ENCODE measurements around the gene KMT2D. TPM values are rescaled to one million over a fixed set of nuclear protein-coding genes. Genes with fewer than 3 reads are reported as not detected.
A peak's percentile ranks its signal among the peaks of the same experiment; 100 is the strongest.
"Not testable (repeated sequence)": the region's sequence is repeated elsewhere in the genome, so short reads cannot be mapped to it uniquely, and the experiment has no call there.

Gene KMT2D
- total RNA-seq, 1 donor: 47.8 TPM

GRCh38 chr12:49064767-49065152 lies 4.2 kb upstream of the KMT2D start:
- H3K4me3 ChIP-seq (ENCODE audit: low read length): no peak overlapping the region

GRCh38 chr12:49061916-49062315 lies 1.3 kb upstream of the KMT2D start:
- H3K27me3 ChIP-seq (ENCODE audit: insufficient read depth, low read length); H3K4me3 ChIP-seq (ENCODE audit: low read length); H3K9me3 ChIP-seq (ENCODE audit: low read depth, low read length): not testable (repeated sequence)
- peaks cover 35% of the 10 kb centered on the region for H3K4me1 ChIP-seq (ENCODE audit: insufficient read depth, low read length)

More at GRCh38 chr12:49064767-49065152, 4.2 kb upstream of the KMT2D start:
- Histone ChIP-seq H3K4me1 (ENCODE audit: insufficient read depth, low read length) (peaks cover 17% of the 10 kb centered on the region), H3K27me3 (ENCODE audit: insufficient read depth, low read length) (no peaks in the 10 kb centered on the region), H3K9me3 (ENCODE audit: low read depth, low read length) (no peaks in the 10 kb centered on the region)

DNA sequence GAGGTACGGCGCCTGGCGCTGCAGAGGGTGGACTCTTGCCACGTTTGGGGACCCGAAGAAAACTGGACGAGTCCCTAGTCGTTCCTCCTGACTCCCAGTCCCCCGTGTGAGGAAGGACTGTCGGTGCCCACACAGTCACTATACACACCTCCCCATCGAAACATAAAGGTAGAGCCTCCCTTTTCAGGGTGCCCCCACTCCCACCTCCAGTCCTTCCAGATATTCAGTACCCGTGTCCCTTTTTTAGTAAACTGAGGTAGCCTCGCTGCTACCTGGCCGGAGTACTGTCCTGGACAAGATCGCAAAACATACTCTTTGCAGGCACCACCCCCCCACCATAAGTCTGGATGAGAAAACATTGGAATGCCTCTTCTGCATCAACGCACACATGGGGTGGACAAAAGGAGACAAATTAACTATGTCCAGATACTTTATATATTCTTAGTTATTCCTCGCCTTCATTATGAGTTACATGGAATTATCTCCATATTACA lies 610 bp upstream of the KMT2D start:
- Histone ChIP-seq H3K4me3 (ENCODE audit: low read length) (peak overlapping the region; percentile 91), H3K9me3 (ENCODE audit: low read depth, low read length) (no peaks in the 10 kb centered on the region), H3K27me3 (ENCODE audit: insufficient read depth, low read length) (no peaks in the 10 kb centered on the region), H3K4me1 (ENCODE audit: insufficient read depth, low read length) (peaks cover 42% of the 10 kb centered on the region)

- no peaks in the 10 kb centered on the region for H3K27me3 ChIP-seq (ENCODE audit: insufficient read depth, low read length)
- H3K9me3 ChIP-seq (ENCODE audit: low read depth, low read length): no peaks in the 10 kb centered on the region
- H3K4me3 ChIP-seq (ENCODE audit: low read length): peak overlapping the region; percentile 91
- peaks cover 54% of the 10 kb centered on the region for H3K4me1 ChIP-seq (ENCODE audit: insufficient read depth, low read length)
Observed at GRCh38 chr12:49059299-49060171, 1.1 kb downstream of the KMT2D start.

- peaks cover 54% of the 10 kb centered on the region for H3K4me1 ChIP-seq (ENCODE audit: insufficient read depth, low read length)
- H3K27me3 ChIP-seq (ENCODE audit: insufficient read depth, low read length): no peaks in the 10 kb centered on the region
- H3K9me3 ChIP-seq (ENCODE audit: low read depth, low read length): no peaks in the 10 kb centered on the region
- H3K4me3 ChIP-seq (ENCODE audit: low read length): peak overlapping the region; percentile 91
Observed at GRCh38 chr12:49059045-49059298, 1.6 kb downstream of the KMT2D start.

DNA sequence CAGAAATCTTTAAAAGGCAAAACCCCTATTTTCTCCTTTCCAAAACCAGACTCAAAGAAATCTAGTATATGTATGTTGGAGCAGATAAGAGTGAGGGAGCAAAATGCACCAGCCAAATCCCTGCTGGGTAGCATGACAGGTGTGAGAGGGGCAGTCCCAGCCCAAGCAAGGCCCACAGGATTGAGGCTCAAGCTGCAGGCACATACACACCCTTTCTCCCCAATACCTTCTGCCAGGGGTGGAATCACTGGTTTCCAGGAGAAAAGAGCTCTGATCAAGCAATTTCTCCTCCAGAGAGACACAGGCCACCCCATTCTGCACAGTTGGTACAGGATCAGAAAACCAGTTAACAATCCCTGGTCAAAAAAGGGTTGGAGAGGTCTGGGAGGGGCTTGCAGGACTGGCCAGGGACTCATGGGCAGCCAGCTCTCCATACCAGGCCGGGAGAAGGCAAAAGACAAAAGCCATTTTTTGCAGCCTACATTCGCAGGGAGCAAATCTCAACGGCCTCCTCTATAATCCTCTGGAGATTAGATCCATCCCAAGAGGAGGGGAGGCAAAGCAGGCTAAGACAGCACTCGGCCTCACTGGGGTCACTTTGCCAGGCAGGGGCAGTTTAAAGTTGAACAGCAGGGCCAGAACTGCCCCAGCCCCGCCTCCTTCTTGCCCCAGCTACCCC lies 2.1 kb downstream of the KMT2D start:
- no peaks in the 10 kb centered on the region for H3K9me3 ChIP-seq (ENCODE audit: low read depth, low read length)
- H3K4me3 ChIP-seq (ENCODE audit: low read length): peak overlapping the region; percentile 91
- no peaks in the 10 kb centered on the region for H3K27me3 ChIP-seq (ENCODE audit: insufficient read depth, low read length)
- H3K4me1 ChIP-seq (ENCODE audit: insufficient read depth, low read length): peaks cover 54% of the 10 kb centered on the region

GRCh38 chr12:49057888-49058287 lies 2.7 kb downstream of the KMT2D start:
- peak overlapping the region; percentile 91 for H3K4me3 ChIP-seq (ENCODE audit: low read length)
- H3K9me3 ChIP-seq (ENCODE audit: low read depth, low read length): no peaks in the 10 kb centered on the region
- H3K4me1 ChIP-seq (ENCODE audit: insufficient read depth, low read length): peaks cover 54% of the 10 kb centered on the region
- H3K27me3 ChIP-seq (ENCODE audit: insufficient read depth, low read length): no peaks in the 10 kb centered on the region

GRCh38 chr12:49055978-49056754 lies 4.4 kb downstream of the KMT2D start:
- H3K4me3 ChIP-seq (ENCODE audit: low read length): peak overlapping the region; percentile 1
- H3K4me1 ChIP-seq (ENCODE audit: insufficient read depth, low read length): peaks cover 50% of the 10 kb centered on the region
- no peaks in the 10 kb centered on the region for H3K9me3 ChIP-seq (ENCODE audit: low read depth, low read length)
- no peaks in the 10 kb centered on the region for H3K27me3 ChIP-seq (ENCODE audit: insufficient read depth, low read length)

DNA sequence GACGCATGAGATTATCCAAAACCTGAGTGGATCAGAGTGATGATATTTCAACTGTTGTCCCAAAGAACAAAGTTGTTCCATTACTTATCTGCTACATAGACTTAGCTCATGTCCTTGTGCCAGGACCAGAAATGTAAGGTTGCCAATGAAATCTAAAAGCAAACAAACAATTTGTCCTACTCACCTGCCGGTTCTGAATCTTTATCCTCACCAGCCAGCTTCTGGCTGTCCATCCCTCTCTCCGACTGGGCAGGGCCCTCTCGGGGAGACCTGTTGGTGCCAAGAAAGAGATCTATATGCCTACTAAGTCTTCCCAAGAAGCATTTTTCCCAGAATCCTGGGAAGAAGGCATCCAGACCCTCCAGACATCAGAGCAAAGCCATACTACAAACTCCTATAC lies 5.5 kb downstream of the KMT2D start:
- no peaks in the 10 kb centered on the region for H3K27me3 ChIP-seq (ENCODE audit: insufficient read depth, low read length)
- H3K4me3 ChIP-seq (ENCODE audit: low read length): no peak overlapping the region
- no peaks in the 10 kb centered on the region for H3K9me3 ChIP-seq (ENCODE audit: low read depth, low read length)
- peaks cover 45% of the 10 kb centered on the region for H3K4me1 ChIP-seq (ENCODE audit: insufficient read depth, low read length)

- H3K4me1 ChIP-seq (ENCODE audit: insufficient read depth, low read length): peaks cover 45% of the 10 kb centered on the region
- no peaks in the 10 kb centered on the region for H3K27me3 ChIP-seq (ENCODE audit: insufficient read depth, low read length)
- no peaks in the 10 kb centered on the region for H3K9me3 ChIP-seq (ENCODE audit: low read depth, low read length)
- no peak overlapping the region for H3K4me3 ChIP-seq (ENCODE audit: low read length)
Observed at GRCh38 chr12:49054524-49054923, 6.1 kb downstream of the KMT2D start.

- H3K9me3 ChIP-seq (ENCODE audit: low read depth, low read length): no peaks in the 10 kb centered on the region
- H3K4me1 ChIP-seq (ENCODE audit: insufficient read depth, low read length): peaks cover 41% of the 10 kb centered on the region
- no peaks in the 10 kb centered on the region for H3K27me3 ChIP-seq (ENCODE audit: insufficient read depth, low read length)
- H3K4me3 ChIP-seq (ENCODE audit: low read length): no peak overlapping the region
Observed at GRCh38 chr12:49054096-49054495, 6.5 kb downstream of the KMT2D start.

DNA sequence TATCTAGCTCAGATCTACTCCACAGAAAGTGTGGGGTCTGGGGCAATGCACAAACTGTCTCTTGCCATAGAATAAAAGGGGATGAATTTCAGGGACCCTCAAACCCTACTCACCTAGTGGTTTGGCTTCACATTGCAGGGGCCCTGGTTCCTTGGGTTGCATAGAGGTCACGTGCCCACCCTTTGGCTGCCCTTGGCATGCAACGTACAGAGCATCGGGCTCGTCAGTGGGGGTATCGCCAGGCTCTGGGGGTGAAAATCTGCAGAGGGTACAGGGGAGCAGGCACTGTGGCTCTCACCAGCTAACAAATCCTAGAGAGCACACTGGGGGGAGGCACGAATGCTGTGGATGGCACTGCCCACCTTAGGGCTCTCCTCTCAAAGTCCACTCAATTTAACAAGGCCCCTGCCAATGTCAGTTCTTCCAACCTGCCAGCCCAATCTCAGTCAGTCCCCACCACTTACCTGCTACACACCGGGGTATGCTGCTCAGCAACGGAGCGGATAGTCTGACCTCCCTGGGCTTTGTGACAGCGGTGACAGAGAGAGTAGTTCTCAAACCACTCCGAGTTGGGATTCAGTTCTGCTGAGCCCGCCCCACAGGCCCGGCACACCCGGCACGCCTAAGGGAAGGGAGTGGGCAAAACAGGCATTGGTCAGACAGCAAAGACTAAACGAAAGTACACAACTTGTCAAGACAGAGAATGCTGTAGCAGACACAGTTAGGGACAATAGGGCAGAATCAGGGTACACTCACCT lies 8.0 kb downstream of the KMT2D start:
- Histone ChIP-seq H3K4me1 (ENCODE audit: insufficient read depth, low read length) (peaks cover 27% of the 10 kb centered on the region), H3K27me3 (ENCODE audit: insufficient read depth, low read length) (no peaks in the 10 kb centered on the region), H3K9me3 (ENCODE audit: low read depth, low read length) (no peaks in the 10 kb centered on the region), H3K4me3 (ENCODE audit: low read length) (no peak overlapping the region)

DNA sequence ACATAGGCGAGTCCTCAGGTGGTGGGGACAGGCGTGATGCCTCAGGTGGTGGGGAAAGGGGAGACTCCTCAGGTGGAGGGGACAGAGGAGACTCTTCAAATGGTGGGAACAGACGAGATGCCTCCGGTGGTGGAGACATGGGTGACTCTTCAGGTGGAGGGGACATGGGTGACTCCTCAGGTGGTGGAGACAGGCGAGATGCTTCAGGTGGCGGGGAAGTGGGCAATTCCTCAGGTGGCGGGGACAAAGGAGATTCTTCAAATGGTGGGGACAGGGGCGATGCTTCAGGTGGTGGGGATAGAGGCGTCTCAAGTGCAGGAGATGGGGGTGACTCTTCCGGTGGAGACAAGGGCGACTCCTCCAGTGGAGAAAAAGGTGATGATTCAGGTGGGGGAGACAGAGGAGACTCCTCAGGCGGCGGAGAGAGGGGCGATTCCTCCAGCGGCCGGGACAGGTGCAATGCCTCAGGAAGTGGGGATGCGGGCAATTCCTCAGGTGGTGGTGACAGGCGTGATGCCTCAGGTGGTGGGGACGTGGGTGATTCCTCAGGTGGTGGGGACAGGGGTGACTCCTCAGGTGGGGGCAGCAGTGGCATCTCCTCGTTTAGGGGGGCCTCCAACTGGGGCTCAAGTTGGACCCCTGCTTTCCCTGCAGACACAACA lies 8.7 kb downstream of the KMT2D start:
- peaks cover 19% of the 10 kb centered on the region for H3K4me1 ChIP-seq (ENCODE audit: insufficient read depth, low read length)
- H3K9me3 ChIP-seq (ENCODE audit: low read depth, low read length): no peaks in the 10 kb centered on the region
- H3K4me3 ChIP-seq (ENCODE audit: low read length): no peak overlapping the region
- H3K27me3 ChIP-seq (ENCODE audit: insufficient read depth, low read length): no peaks in the 10 kb centered on the region

- Histone ChIP-seq H3K4me1 (ENCODE audit: insufficient read depth, low read length) (peaks cover 14% of the 10 kb centered on the region), H3K4me3 (ENCODE audit: low read length) (no peak overlapping the region), H3K9me3 (ENCODE audit: low read depth, low read length) (no peaks in the 10 kb centered on the region), H3K27me3 (ENCODE audit: insufficient read depth, low read length) (no peaks in the 10 kb centered on the region)
Observed at GRCh38 chr12:49051373-49051764, 9.2 kb downstream of the KMT2D start.
